Esophagus muscularis mucosa (tissue), 4 donors: Measurements from ENCODE around the gene GPR137B.

Experiments used
- EP300 ChIP-seq: sonication (generic); formaldehyde crosslinking; IDR thresholded peaks from one replicate; pipeline ENCODE4 v1.6.1; 2017; ENCODE audit warnings: antibody characterized with exemption
- POLR2A ChIP-seq: fragments of 450-650 bp; IDR thresholded peaks from one replicate; pipeline ENCODE4 v1.6.1; 2017; ENCODE audit warnings: antibody characterized with exemption, moderate library complexity, mild to moderate bottlenecking, low read depth
- POLR2AphosphoS5 ChIP-seq, 2 donors: sonication (generic); formaldehyde crosslinking; IDR thresholded peaks; one replicate each; pipeline ENCODE4 v1.6.1; 2017; ENCODE audit warnings: antibody characterized with exemption in 2 of 2
- TF ChIP-seq, protein P1 (sequence below), 3 experiments: fragments of 200-600 bp in 2 of 3; fragments of 450-650 bp in 1 of 3; sonication (generic) in 2 of 3; IDR thresholded peaks; one replicate each; pipeline ENCODE4 v1.5.1; 2017 to 2019; ENCODE audit warnings: antibody characterized with exemption in 3 of 3, mild to moderate bottlenecking in 2 of 3, moderate library complexity in 1 of 3

DNA sequence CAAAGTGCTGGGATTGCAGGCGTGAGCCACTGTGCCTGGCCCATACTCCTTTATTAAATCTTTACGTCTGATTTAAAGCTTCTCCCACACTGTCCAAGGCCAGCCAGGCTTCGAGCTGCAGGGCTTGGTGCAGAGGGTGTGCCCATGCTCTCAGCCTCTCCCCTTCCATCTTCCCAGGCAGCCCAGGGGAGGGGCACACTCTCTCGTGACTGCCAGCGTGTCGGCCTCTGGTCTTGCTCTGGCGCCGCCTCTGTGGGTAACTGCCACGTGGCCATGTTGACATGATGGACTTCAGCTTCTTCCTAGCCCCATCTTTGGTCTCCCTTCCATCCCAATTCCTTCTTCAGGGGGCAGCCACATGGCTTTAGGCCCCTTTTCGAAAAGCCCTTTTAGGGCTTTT is 4.7 kb downstream of the GPR137B start:
- TF ChIP-seq, protein P1, sequence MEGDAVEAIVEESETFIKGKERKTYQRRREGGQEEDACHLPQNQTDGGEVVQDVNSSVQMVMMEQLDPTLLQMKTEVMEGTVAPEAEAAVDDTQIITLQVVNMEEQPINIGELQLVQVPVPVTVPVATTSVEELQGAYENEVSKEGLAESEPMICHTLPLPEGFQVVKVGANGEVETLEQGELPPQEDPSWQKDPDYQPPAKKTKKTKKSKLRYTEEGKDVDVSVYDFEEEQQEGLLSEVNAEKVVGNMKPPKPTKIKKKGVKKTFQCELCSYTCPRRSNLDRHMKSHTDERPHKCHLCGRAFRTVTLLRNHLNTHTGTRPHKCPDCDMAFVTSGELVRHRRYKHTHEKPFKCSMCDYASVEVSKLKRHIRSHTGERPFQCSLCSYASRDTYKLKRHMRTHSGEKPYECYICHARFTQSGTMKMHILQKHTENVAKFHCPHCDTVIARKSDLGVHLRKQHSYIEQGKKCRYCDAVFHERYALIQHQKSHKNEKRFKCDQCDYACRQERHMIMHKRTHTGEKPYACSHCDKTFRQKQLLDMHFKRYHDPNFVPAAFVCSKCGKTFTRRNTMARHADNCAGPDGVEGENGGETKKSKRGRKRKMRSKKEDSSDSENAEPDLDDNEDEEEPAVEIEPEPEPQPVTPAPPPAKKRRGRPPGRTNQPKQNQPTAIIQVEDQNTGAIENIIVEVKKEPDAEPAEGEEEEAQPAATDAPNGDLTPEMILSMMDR (IDR thresholded peaks at IDR 0.05) = no peak
- TF ChIP-seq EP300 (no peak), POLR2AphosphoS5 (IDR thresholded peaks at IDR 0.05) (no peak), POLR2A (no peak)
